GM21576 (cell line): ENCODE results near the gene TELO2.
"Not testable (repeated sequence)": the region's sequence is repeated elsewhere in the genome, so short reads cannot be mapped to it uniquely, and the experiment has no call there.

Experiments used
- ATAC-seq: cut with Tn5 transposase; IDR thresholded peaks from one replicate; pipeline ENCODE4 v1.9.1; 2021; ENCODE audit warnings: mild to moderate bottlenecking, moderate library complexity; ENCODE audit not compliant: unreplicated experiment

Gene TELO2

DNA sequence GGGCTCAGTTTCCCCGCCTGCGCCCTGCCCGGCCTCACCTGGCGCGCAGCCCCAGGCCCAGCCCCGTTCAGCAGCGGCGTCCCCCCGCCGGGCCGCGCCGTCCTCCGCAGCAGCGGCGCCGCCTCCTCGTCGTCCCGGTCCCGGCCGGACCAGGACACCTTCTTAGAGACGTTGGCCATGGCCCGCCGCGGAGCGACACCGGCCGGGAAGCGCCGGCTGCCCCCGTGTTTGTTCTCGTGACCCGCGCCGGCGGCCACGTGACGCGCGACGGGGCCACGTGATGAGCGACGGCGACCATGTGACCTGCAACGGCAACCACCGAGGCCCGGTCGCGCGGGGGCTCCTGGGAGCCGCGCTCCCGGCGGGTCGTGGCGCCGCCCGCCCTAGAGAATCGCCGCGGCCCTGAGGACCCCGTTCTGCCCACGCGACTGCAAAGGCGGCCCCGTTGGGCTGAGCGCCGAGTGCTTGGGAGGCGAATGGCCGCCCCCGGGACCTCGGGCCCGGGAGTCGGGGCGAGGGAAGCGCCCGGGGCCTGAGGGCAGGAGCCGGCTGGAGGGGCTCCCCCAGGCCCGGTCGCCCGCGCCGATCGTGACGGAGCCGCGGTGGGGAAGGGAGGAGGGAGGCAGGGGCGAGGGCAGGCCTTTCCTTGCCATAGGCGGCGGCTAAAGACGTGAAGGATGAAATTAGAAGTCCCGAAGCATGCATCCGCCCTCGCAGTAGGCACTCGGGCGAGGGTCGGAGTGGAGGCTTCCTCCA lies 18.2 kb upstream of the TELO2 start, which contains the start of gene CLCN7:
CLCN7 (minus strand) TSS at position 233 of the 756 bp plus-strand sequence; CDS start at position 179, 54 bp downstream.
- ATAC-seq = peak; percentile 75

DNA sequence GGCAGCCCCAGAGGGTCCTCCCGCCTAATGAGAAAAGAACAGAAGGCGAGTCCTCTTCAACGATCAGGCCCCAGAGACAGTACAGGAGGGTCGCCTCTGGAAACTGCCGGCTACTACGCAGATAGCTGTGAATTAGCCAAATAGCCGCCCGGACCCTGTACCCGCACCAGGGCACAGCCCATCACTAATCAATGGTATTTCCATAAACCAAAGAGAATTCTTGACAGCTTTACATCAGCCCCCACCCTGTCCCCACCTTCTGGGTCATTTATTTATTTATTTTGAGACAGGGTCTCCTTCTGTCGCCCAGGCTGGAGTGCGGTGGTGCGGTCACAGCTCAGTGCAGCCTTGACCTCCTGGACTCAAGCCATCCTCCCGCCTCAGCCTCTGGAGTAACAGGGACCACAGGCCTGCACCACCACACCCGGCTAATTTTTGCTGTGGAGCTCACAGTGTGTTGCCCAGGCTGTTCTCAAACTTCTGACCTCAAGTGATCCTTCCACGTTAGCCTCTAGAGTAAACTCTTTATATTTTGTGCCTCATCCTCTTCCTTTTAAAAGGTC lies 17.5 kb upstream of the TELO2 start:
- ATAC-seq = no peak

DNA sequence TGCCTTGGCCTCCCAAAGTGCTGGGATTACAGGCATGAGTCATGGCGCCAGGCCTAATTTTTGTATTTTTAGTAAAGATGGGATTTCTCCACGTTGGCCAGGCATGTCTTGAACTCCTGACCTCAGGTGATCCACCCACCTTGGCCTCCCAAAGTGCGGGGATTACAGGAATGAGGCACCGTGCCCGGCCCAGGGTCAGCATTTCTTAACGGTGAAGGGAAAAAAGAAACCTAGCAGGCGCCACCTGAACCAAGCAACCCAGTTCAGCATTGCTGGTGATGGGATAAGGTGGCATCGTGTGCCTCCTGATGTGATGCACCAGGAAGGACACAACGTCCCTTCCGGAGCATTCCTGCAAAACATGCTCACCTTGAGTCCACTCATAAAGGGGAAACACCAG lies 16.1 kb upstream of the TELO2 start:
- ATAC-seq = no peak

DNA sequence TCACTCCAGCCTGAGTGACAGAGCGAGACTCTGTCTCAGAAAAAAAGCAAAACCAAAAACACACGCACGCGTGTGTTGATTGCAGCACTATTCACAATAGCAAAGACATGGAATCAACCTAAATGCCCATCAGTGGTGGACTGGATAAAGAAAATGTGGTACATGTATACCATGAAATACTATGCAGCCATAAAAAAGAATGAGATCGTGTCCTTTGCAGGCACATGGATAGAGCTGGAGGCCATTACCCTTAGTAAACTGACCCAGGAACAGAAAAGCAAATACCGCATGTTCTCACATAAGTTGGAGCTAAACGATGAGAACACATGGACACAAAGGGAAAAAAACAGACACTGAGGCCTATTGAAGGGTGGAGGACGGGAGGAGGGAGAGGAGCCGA lies 14.2 kb upstream of the TELO2 start:
- ATAC-seq = not testable (repeated sequence)

DNA sequence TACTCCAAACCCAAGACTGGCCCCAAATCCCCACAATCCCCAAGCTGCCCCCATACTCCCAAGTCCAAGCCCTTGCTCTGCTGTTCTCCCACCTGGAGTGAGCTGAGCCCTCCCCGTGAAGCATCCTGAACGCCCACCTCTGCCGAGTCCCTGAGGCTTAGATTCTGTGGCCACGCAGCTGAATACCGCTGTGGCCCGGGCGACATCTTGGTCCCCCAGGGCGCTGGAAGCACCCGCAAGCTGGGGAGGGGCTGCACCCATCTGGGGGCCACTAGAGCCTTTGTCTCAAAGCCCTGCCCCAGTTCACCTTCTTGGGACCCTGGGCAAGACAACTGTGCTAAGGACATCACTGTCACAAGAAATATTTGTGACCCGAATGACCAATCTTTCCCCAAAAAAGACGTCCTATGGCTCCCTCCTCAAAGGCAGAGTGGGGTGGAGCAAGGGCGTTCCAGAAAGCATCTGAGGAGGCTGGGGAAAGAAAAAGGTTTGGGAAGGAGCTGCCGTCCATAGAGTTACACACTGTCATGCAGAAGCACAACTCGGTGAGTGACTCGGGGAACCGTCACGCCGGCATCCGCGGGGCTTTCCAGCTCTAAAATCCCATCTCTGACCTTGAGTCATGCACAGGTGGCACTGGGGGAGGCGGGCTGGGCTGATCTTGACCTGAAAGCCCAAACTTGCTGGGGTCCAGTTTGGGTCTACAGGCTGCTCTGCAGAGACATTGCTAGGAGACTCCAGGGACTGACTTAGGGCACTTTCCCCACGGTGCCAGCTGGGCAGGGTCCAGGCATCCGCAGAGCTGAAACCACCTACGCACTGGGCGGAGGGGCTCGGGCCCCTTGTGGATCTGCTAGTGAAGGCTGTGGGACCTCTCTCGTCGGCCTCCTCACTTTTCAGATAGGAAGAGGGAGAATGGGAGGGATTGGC lies 11.0 kb upstream of the TELO2 start:
- ATAC-seq = no peak

DNA sequence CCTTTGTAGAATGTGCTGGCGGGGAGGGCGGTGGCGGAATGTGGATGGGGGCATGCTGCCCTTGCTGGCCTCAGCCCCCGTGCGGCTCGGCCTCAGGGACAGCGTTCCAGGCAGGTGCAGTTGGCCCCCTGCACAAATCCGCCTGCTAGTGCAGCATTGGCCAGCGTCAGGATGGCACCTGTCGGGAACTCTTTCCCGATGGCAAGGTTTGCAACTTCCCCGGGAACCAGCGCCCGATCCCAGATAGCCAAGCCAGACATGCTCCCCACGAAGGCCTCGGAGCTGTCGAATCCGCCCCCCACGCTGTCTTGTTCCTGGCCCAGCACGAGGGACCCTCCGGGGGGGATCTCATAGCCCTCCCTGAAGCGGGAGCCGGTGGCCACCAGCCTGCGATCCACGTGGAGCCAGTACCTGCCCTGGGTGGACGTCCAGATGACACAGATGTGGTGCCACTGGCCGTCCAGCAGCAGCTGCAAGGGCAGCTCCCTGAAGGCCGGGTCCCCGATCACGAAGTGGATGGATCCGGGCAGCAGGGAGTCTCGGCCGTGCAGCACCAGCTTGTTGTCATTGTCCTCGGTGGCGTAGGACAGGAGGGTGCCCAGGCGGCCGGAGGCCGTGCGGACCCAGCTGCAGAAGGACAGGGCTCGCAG lies 7.2 kb upstream of the TELO2 start:
- ATAC-seq = no peak

DNA sequence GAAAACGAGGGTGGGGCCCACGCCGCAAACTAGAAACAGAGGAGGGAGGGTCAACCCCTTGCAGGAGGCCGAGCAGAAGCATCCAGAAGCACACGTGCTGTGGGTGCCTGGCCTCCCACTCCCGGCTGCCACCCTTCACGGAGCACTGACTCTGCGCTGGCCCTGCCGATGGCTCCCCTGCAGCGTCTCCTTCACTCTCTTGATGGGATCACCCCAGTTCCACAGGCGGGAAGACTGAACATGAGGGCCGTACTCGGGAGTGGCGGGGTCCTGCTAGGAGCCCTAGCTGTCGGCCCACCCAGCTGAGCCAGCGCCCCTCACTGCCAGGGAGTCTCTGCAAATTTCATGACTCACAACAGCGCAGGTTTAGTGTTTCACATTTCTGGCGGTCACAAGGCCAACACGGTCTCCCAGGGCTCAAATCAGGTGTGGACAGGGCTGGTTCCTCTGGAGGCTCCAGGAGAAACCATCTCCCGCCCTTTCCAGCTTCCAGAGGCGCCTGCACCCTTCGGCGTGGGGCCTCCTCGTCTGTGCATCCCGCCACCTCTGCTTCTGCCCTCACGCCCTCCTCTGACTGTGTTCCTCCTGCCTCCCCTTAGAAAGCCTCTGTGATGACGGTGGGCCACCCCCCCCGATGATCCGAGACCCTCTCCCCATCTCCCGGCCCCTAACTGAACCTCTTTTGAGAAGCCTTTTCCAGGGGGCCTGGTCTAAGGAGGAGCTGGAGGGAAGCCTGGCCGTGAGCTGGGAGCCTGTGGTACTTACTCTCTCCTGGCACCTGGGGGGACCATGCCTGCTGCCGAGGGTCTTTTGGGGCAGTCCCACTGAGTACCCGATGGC lies 6.4 kb upstream of the TELO2 start:
- no peak for ATAC-seq

DNA sequence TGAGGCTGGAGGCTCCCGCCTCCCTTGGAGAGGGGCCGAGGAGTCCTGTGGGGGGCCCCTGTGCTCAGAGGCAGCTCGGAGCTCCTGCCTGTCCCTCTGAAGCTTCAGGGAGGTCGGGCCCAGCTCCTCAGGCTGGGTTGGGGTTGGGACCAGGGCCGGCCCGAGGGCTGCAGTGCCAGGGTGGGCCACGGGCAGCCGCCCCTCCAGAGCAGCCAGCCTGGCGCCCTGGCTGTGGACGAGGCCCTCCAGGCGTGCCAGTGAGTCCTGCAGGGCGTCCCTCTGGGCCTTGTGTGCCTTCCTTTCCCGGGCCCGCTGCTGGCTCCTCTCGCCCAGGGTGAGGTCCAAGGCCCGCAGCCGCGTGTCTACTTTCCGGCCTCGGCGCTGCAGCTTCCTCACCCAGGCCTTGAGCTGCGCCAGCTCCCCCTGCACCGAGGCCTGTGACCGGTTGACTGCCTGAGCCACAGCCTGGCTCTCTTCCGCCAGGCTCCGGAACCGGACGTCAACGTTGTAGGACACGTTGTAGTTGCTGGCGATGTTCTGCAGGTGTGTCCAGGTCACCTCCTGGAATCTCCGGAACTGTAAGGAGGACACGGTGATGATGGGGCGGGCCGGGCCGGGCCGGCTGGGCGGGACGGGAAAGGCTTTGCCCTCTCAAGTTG lies 5.6 kb upstream of the TELO2 start:
- no peak for ATAC-seq

DNA sequence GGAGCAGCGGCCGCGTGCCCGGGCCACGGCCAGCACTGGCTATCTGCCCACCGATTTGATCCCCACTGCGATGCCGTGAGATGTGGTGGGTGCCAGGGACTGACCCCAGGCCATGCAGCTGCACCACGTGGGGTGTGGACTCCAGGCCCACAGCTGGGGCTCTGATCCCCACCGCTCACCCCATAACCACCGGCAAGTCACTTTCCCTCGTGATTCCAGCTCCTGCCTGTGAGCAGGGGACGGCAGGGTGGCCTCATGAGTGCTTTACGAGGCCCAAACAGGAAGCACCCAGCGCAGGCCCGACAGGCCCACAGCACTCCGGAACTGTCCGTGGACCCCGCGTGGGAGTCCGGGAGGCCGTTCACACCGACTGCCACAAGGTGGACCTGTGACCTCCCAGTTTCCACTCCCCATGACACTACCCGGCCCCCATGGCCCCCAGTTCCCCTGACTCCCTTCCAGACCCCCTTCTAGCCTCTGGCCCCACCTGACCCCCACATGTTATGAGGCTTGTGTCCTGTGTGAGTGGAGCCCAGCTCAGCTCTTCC lies 5.0 kb upstream of the TELO2 start:
- no peak for ATAC-seq

DNA sequence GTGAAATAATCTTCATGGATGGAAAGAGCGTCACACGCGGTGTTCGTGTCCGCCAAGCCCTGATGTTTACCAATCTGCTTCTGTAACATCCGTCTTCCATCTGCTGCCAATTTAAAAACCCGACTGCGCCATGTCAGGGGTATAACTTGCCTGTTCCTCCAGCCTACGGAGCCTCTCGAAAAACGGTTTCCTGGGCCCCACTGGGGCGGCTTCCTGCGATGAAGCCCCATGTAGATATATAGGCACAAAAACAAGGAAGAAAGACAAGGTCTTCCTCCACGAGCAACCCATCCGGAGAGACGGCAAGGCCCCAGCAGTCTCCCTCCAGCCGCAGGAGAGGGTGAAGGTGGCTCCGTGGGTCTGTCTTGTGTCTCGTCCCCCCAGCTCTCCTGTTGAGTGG lies 4.5 kb upstream of the TELO2 start, which contains the start of gene PTX4:
PTX4 (minus strand) TSS at position 326 of the 400 bp plus-strand sequence; CDS start at position 291, 35 bp downstream.
- ATAC-seq = no peak

DNA sequence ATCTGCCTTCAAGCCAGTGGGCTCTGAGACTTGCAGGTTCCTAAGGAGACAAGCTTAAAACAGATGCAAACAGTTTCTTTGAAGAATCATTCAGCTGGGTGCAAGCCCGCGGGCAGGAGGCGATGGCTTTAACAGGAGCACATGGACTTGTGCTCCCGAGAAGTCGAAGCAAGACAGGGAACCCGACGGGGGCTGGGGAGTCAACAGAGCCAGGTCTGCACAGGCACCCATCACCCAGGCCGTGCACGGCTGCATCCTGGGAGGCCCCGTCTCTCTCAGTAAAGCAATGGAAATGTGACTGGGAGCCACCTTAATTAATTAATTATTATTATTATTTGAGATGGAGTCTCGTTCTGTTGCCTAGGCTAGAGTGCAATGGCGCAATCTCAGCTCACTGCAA lies 4.1 kb upstream of the TELO2 start:
- no peak for ATAC-seq

DNA sequence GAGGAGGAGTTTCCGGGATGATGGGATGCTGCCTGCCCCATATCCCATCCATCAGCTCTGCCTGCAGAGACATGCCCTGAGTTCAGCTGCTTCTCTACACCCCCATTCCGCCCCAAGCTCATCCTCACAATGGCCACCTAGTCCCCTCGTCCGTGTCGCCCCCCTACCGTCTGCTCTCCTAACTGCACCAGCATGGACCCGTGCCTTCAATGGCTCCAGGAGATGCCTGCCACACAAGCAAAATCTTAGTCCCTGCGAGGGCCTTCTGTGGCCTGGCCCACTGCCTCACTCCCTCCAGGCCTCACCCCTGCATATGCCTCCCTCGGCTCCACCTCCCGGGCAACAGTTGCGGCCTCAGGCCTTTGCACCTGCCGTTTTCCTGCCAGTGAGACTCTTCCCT lies 1.8 kb upstream of the TELO2 start:
- ATAC-seq = no peak

DNA sequence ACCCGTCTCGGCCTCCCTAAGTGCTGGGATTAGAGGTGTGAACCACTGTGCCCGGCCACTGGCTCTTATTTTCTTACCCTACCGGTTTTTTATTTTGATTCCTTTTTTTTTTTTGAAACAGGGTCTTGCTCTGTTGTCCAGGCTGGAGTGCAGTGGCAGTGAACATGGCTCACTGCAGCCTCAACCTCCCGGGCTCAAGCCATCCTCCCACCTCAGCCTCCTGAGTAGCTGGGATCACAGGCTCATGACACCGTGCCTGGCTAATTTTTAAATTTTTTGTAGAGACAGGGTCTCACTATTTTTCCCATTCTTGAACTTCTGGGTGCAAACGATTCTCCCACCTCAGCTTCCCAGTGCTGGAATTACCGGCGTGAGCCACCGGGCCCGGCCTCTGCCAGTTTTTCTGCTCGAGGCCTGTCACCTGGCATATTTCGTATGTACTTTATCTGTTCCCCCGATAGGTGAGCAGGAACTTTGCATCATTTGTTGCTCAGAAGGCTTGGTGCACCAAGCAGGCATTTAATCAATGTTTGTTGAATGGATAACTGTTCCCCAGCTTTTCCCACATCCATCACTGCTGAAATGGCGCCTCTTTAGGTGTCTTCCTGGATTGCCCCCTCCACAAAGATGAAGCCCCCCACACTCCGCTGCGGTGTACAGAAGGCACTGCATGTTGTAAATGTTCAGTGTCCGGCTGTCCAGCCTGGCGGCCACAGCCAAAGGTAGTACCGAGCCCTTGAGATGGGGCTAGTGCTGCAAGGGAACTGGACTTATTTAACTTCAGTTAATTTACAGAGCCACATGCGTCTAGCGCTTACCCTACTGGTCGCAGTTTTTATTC lies 858 bp upstream of the TELO2 start:
- ATAC-seq = no peak

DNA sequence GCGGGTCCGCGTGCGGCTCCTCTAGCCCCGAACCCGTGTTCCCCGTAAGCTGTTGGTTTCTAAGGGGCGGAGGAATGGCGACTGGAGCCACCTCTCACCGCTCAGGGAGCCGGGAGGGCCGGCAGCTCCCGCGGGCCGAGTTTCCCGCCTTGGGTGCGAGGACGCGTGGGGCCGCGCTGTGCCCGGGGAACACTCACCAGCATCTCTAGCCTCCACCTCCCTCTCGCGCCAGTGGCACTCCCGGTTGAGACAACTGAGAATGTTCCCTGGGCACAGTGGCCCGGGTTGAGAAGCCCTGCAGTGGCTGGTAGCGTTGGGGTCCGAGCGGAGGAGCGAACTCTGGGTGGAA lies 560 bp downstream of the TELO2 start:
- ATAC-seq = peak; percentile 12

DNA sequence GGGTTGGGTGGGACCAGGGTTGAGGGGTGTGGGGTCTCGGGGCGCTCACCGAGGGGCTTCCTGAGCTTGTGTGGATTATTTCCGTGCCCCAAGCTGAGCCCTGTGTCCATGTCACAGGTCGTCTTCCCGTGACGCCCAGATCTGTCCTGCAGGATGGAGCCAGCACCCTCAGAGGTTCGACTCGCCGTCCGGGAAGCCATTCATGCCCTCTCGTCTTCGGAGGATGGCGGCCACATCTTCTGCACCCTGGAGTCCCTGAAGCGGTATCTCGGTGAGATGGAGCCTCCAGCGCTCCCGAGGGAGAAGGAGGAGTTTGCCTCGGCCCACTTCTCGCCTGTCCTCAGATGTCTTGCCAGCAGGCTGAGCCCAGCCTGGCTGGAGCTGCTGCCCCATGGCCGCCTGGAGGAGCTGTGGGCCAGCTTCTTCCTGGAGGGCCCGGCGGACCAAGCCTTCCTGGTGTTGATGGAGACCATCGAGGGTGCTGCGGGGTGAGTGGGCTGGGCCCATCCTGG lies 1.0 kb downstream of the TELO2 start:
- no peak for ATAC-seq

DNA sequence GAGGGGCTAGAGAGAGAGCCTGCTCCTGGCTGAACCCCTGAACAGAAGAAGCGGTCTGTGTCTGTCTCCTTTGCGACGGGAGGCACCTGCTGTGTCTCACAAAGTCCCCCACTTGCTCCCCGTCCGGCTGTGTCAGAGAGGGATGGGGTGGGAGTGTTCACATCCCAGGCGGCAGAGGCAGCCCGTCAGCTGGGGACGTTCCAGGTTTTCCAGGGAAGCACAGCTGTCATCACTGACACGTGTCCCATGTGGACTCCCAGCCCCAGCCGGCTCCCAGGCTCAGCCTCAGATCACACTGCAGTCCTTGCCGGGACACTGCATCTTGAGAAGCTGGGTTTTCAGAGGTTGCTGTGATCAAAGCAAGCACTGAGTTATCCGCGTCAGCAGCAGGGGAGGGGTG lies 1.6 kb downstream of the TELO2 start:
- ATAC-seq = no peak

DNA sequence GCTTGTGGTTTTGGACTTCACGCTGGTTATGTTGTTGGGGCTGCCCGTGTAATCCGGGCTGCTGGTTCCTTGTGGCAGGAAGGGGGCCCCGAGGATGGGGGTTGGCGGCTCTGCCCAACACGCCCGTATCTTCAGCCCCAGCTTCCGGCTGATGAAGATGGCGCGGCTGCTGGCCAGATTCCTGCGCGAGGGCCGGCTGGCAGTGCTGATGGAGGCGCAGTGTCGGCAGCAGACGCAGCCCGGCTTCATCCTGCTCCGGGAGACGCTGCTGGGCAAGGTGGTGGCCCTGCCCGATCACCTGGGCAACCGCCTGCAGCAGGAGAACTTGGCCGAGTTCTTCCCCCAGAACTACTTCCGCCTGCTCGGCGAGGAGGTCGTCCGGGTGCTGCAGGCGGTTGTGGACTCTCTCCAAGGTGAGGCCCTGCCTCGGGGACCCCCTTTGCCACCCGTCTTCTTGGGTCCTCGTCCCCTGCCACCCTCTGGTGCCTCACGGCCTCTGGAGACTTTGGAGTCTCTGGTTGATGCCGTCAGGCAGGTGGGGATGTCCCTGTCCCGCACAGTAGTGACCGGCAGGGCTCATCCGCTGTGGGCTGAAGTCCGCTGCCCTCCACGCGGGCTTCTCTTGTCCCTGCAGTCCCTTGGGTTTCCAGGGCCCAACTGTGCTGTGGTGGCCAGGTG lies 2.2 kb downstream of the TELO2 start:
- ATAC-seq = no peak

DNA sequence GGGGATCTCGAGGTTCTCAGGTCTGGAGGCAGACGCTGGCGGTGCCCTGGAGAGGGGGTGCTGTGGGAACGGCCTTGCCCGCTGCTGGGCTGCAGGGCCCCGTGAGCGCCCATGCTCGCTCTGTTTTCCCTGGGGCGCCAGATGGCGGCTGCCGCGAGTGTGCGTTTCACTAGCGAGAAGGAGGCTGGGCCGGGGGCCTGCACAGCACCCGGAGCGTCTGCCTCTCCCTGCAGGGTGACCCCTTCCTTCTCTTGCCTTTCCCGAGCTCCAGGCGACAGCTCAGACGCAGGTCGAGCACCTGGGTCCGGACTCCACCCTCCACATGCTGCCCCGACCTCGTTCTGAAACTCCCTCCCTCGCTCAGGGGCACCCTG lies 2.7 kb downstream of the TELO2 start:
- no peak for ATAC-seq
